ENCODE results near the gene TOMM40. TPM values are rescaled to one million over a fixed set of nuclear protein-coding genes. Genes with fewer than 3 reads are reported as not detected.
"Not testable (repeated sequence)": the region's sequence is repeated elsewhere in the genome, so short reads cannot be mapped to it uniquely, and the experiment has no call there.

Gene TOMM40
- total RNA-seq, 4 donors from 2014 or later, result 29.1 to 49.9 (median 41.0) TPM

DNA sequence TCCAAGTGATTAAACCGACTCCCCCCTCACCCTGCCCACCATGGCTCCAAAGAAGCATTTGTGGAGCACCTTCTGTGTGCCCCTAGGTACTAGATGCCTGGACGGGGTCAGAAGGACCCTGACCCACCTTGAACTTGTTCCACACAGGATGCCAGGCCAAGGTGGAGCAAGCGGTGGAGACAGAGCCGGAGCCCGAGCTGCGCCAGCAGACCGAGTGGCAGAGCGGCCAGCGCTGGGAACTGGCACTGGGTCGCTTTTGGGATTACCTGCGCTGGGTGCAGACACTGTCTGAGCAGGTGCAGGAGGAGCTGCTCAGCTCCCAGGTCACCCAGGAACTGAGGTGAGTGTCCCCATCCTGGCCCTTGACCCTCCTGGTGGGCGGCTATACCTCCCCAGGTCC is 16.6 kb downstream of the TOMM40 start:
- H3K4me1 ChIP-seq, result peaks cover 14 to 41% (median 35%) of the 10 kb centered on the region in 4 donors
- peaks cover 7 to 59% (median 25%) of the 10 kb centered on the region in 4 donors for H3K27me3 ChIP-seq
- peaks cover 6 to 9% (median 8%) of the 10 kb centered on the region in 4 donors for H3K36me3 ChIP-seq
- WGBS, result 95% methylated on average over 7 of the region's 12 CpGs
- intact Hi-C loops (cut with DNase I), result no loop called here
- no peak overlapping the region for H3K4me3 ChIP-seq
- no peaks in the 10 kb centered on the region for H3K9me3 ChIP-seq
- no peak for DNase-seq (ENCODE audit: extremely low spot score)
- no peak overlapping the region for H3K27ac ChIP-seq (replicated peaks in 1 of 4)
- TF ChIP-seq, protein P1, sequence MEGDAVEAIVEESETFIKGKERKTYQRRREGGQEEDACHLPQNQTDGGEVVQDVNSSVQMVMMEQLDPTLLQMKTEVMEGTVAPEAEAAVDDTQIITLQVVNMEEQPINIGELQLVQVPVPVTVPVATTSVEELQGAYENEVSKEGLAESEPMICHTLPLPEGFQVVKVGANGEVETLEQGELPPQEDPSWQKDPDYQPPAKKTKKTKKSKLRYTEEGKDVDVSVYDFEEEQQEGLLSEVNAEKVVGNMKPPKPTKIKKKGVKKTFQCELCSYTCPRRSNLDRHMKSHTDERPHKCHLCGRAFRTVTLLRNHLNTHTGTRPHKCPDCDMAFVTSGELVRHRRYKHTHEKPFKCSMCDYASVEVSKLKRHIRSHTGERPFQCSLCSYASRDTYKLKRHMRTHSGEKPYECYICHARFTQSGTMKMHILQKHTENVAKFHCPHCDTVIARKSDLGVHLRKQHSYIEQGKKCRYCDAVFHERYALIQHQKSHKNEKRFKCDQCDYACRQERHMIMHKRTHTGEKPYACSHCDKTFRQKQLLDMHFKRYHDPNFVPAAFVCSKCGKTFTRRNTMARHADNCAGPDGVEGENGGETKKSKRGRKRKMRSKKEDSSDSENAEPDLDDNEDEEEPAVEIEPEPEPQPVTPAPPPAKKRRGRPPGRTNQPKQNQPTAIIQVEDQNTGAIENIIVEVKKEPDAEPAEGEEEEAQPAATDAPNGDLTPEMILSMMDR (IDR thresholded peaks at IDR 0.05), result no peak
- no peak for TF ChIP-seq EP300 (IDR thresholded peaks at IDR 0.05)
- no peak for TF ChIP-seq POLR2A (IDR thresholded peaks at IDR 0.05; ENCODE audit: low read depth)
- TF ChIP-seq POLR2AphosphoS5 (IDR thresholded peaks at IDR 0.05), result no peak

DNA sequence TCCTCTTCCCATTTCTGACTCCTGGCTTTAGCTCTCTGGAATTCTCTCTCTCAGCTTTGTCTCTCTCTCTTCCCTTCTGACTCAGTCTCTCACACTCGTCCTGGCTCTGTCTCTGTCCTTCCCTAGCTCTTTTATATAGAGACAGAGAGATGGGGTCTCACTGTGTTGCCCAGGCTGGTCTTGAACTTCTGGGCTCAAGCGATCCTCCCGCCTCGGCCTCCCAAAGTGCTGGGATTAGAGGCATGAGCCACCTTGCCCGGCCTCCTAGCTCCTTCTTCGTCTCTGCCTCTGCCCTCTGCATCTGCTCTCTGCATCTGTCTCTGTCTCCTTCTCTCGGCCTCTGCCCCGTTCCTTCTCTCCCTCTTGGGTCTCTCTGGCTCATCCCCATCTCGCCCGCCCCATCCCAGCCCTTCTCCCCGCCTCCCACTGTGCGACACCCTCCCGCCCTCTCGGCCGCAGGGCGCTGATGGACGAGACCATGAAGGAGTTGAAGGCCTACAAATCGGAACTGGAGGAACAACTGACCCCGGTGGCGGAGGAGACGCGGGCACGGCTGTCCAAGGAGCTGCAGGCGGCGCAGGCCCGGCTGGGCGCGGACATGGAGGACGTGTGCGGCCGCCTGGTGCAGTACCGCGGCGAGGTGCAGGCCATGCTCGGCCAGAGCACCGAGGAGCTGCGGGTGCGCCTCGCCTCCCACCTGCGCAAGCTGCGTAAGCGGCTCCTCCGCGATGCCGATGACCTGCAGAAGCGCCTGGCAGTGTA is 17.2 kb downstream of the TOMM40 start:
- peaks cover 0 to 3% (median 2%) of the 10 kb centered on the region in 4 donors for H3K36me3 ChIP-seq
- no peak overlapping the region for H3K27ac ChIP-seq (replicated peaks in 1 of 4)
- no peak overlapping the region for H3K4me3 ChIP-seq
- H3K9me3 ChIP-seq, result no peaks in the 10 kb centered on the region
- TF ChIP-seq POLR2A (IDR thresholded peaks at IDR 0.05; ENCODE audit: low read depth) (no peak), POLR2AphosphoS5 (IDR thresholded peaks at IDR 0.05) (no peak), EP300 (IDR thresholded peaks at IDR 0.05) (no peak)
- TF ChIP-seq, protein P1 (IDR thresholded peaks at IDR 0.05), result no peak
- peaks cover 7 to 64% (median 25%) of the 10 kb centered on the region in 4 donors for H3K27me3 ChIP-seq
- no peak for DNase-seq (ENCODE audit: extremely low spot score)
- H3K4me1 ChIP-seq, result peaks cover 14 to 41% (median 35%) of the 10 kb centered on the region in 4 donors
- intact Hi-C loops (cut with DNase I), result no loop called here
- WGBS, result 94% methylated on average over 45 of the region's 46 CpGs

DNA sequence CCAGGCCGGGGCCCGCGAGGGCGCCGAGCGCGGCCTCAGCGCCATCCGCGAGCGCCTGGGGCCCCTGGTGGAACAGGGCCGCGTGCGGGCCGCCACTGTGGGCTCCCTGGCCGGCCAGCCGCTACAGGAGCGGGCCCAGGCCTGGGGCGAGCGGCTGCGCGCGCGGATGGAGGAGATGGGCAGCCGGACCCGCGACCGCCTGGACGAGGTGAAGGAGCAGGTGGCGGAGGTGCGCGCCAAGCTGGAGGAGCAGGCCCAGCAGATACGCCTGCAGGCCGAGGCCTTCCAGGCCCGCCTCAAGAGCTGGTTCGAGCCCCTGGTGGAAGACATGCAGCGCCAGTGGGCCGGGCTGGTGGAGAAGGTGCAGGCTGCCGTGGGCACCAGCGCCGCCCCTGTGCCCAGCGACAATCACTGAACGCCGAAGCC is 17.8 kb downstream of the TOMM40 start:
- Histone ChIP-seq H3K27me3 (peaks cover 7 to 64% (median 25%) of the 10 kb centered on the region in 4 donors), H3K36me3 (no peaks in the 10 kb centered on the region), H3K4me3 (no peak overlapping the region), H3K9me3 (no peaks in the 10 kb centered on the region), H3K4me1 (peaks cover 11 to 38% (median 34%) of the 10 kb centered on the region in 4 donors), H3K27ac (replicated peaks in 1 of 4) (no peak overlapping the region)
- WGBS, result 98% methylated on average over 10 of the region's 44 CpGs
- intact Hi-C loops (cut with DNase I), result no loop called here
- TF ChIP-seq EP300 (IDR thresholded peaks at IDR 0.05) (no peak), POLR2A (IDR thresholded peaks at IDR 0.05; ENCODE audit: low read depth) (no peak), POLR2AphosphoS5 (IDR thresholded peaks at IDR 0.05) (no peak)
- TF ChIP-seq, protein P1 (IDR thresholded peaks at IDR 0.05), result no peak
- no peak for DNase-seq (ENCODE audit: extremely low spot score)

DNA sequence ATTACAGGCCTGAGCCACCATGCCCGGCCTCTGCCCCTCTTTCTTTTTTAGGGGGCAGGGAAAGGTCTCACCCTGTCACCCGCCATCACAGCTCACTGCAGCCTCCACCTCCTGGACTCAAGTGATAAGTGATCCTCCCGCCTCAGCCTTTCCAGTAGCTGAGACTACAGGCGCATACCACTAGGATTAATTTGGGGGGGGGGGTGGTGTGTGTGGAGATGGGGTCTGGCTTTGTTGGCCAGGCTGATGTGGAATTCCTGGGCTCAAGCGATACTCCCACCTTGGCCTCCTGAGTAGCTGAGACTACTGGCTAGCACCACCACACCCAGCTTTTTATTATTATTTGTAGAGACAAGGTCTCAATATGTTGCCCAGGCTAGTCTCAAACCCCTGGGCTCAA is 18.7 kb downstream of the TOMM40 start:
- WGBS, result 86% methylated on average over 5 of the region's 5 CpGs
- peaks cover 7 to 57% (median 24%) of the 10 kb centered on the region in 4 donors for H3K27me3 ChIP-seq
- no peaks in the 10 kb centered on the region for H3K36me3 ChIP-seq
- no peak for DNase-seq (ENCODE audit: extremely low spot score)
- H3K4me1 ChIP-seq, result peaks cover 10 to 39% (median 36%) of the 10 kb centered on the region in 4 donors
- intact Hi-C loops (cut with DNase I), result no loop called here
- no peaks in the 10 kb centered on the region for H3K9me3 ChIP-seq
- H3K27ac ChIP-seq (replicated peaks in 1 of 4), result no peak overlapping the region
- TF ChIP-seq POLR2A (IDR thresholded peaks at IDR 0.05; ENCODE audit: low read depth) (no peak), POLR2AphosphoS5 (IDR thresholded peaks at IDR 0.05) (no peak), EP300 (IDR thresholded peaks at IDR 0.05) (no peak)
- TF ChIP-seq, protein P1 (IDR thresholded peaks at IDR 0.05), result no peak
- H3K4me3 ChIP-seq, result no peak overlapping the region

DNA sequence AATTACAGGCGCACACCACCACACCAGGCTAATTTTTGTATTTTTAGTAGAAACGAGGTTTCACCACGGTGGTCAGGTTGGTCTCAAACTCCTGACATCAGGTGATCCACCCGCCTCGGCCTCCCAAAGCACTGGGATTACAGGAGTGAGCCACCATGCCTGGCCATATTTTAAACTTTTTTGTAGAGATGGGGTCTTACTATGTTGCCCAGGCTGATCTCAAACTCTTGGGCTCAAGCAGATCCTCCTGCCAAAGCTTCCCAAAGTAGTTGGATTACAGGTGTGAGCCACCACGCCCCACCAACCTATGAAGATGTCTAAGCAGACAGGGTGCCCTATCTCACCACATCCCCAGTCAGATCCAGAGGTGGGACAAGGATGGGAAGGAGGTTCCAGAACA is 20.8 kb downstream of the TOMM40 start:
- WGBS, result 93% methylated on average over 6 of the region's 6 CpGs
- H3K27ac ChIP-seq (replicated peaks in 1 of 4), result not testable (repeated sequence)
- peaks cover 5 to 35% (median 28%) of the 10 kb centered on the region in 4 donors for H3K4me1 ChIP-seq

More for the DNA sequence above, 20.8 kb downstream of the TOMM40 start:
- intact Hi-C loops (cut with DNase I); DNase-seq (ENCODE audit: extremely low spot score); H3K9me3 ChIP-seq; H3K4me3 ChIP-seq; H3K36me3 ChIP-seq: not testable (repeated sequence)
- H3K27me3 ChIP-seq, result peaks cover 0 to 36% (median 5%) of the 10 kb centered on the region in 4 donors

All from esophagus muscularis mucosa (tissue), 4 donors.